ENCODE measurements around the gene GNAI3.

Gene GNAI3

GRCh38 chr1:109538827-109539555 lies 9.4 kb upstream of the GNAI3 start:
- H3K9me3 ChIP-seq (ENCODE audit: insufficient read depth, low read length, severe bottlenecking): no peaks in the 10 kb centered on the region
- H4K20me1 ChIP-seq (ENCODE audit: insufficient read depth, low read length): no peaks in the 10 kb centered on the region
- no peaks in the 10 kb centered on the region for H3K4me1 ChIP-seq (ENCODE audit: insufficient read depth, low read length)
- DNase-seq (no peak), ATAC-seq (ENCODE audit: insufficient read depth, low read depth) (no peak)
- no peak overlapping the region for H3K4me2 ChIP-seq (ENCODE audit: insufficient read depth, low read length)
- H3K27me3 ChIP-seq (ENCODE audit: insufficient read depth, low read length, poor library complexity): peaks cover 2% of the 10 kb centered on the region
- no peak overlapping the region for H2AFZ ChIP-seq (ENCODE audit: low read depth, low read length)
- H3K4me3 ChIP-seq (ENCODE audit: low read depth in 1 of 2, low read length in 2 of 2): no peak overlapping the region
- H3K36me3 ChIP-seq (ENCODE audit: insufficient read depth, low read length): no peaks in the 10 kb centered on the region
- no peak overlapping the region for H3K9ac ChIP-seq (ENCODE audit: low read depth, low read length)
- no peak overlapping the region for H3K27ac ChIP-seq (ENCODE audit: low read length)
- H3K79me2 ChIP-seq (ENCODE audit: insufficient read depth, low read length): no peaks in the 10 kb centered on the region
- no peak for TF ChIP-seq EZH2 (IDR thresholded peaks at IDR 0.05; ENCODE audit: borderline replicate concordance, low read depth, low read length, severe bottlenecking)
- no peak for TF ChIP-seq CTCF (IDR thresholded peaks at IDR 0.05; ENCODE audit: borderline replicate concordance, extremely low read depth, low read length, poor library complexity, severe bottlenecking)

- TF ChIP-seq CTCF (IDR thresholded peaks at IDR 0.05; ENCODE audit: borderline replicate concordance, extremely low read depth, low read length, poor library complexity, severe bottlenecking) (no peak), EZH2 (IDR thresholded peaks at IDR 0.05; ENCODE audit: borderline replicate concordance, low read depth, low read length, severe bottlenecking) (no peak)
- no peak within 1 kb of the TSS for H3K4me2 ChIP-seq (ENCODE audit: insufficient read depth, low read length)
- no peak within 1 kb of the TSS for H3K4me3 ChIP-seq (ENCODE audit: low read depth in 1 of 2, low read length in 2 of 2)
- H3K79me2 ChIP-seq (ENCODE audit: insufficient read depth, low read length): no peaks in the 10 kb centered on the region
- ATAC-seq (ENCODE audit: insufficient read depth, low read depth) (no peak), DNase-seq (no peak)
- peaks cover 2% of the 10 kb centered on the region for H3K27me3 ChIP-seq (ENCODE audit: insufficient read depth, low read length, poor library complexity)
- H4K20me1 ChIP-seq (ENCODE audit: insufficient read depth, low read length): no peaks in the 10 kb centered on the region
- no peaks in the 10 kb centered on the region for H3K36me3 ChIP-seq (ENCODE audit: insufficient read depth, low read length)
- H3K9me3 ChIP-seq (ENCODE audit: insufficient read depth, low read length, severe bottlenecking): no peaks in the 10 kb centered on the region
- H3K9ac ChIP-seq (ENCODE audit: low read depth, low read length): no peak within 1 kb of the TSS
- H3K4me1 ChIP-seq (ENCODE audit: insufficient read depth, low read length): no peaks in the 10 kb centered on the region
- H2AFZ ChIP-seq (ENCODE audit: low read depth, low read length): no peak within 1 kb of the TSS
- no peak within 1 kb of the TSS for H3K27ac ChIP-seq (ENCODE audit: low read length)
These were observed 8.7 kb upstream of the GNAI3 start, which contains the start of gene GPR61 for GRCh38 chr1:109539676-109540075. Gene GPR61 (plus strand): TSS chr1:109539872. CDS start chr1:109543023, 3,151 bp downstream.

- Histone ChIP-seq H2AFZ (ENCODE audit: low read depth, low read length) (no peak overlapping the region), H3K4me2 (ENCODE audit: insufficient read depth, low read length) (no peak overlapping the region), H3K4me1 (ENCODE audit: insufficient read depth, low read length) (peaks cover 9% of the 10 kb centered on the region), H3K4me3 (ENCODE audit: low read depth in 1 of 2, low read length in 2 of 2) (no peak overlapping the region), H3K79me2 (ENCODE audit: insufficient read depth, low read length) (no peaks in the 10 kb centered on the region), H3K9ac (ENCODE audit: low read depth, low read length) (no peak overlapping the region), H3K36me3 (ENCODE audit: insufficient read depth, low read length) (no peaks in the 10 kb centered on the region), H4K20me1 (ENCODE audit: insufficient read depth, low read length) (no peaks in the 10 kb centered on the region), H3K27ac (ENCODE audit: low read length) (no peak overlapping the region), H3K27me3 (ENCODE audit: insufficient read depth, low read length, poor library complexity) (peaks cover 2% of the 10 kb centered on the region), H3K9me3 (ENCODE audit: insufficient read depth, low read length, severe bottlenecking) (no peaks in the 10 kb centered on the region)
- TF ChIP-seq EZH2 (IDR thresholded peaks at IDR 0.05; ENCODE audit: borderline replicate concordance, low read depth, low read length, severe bottlenecking) (no peak), CTCF (IDR thresholded peaks at IDR 0.05; ENCODE audit: borderline replicate concordance, extremely low read depth, low read length, poor library complexity, severe bottlenecking) (no peak)
- DNase-seq (no peak), ATAC-seq (ENCODE audit: insufficient read depth, low read depth) (no peak)
These were observed 7.3 kb upstream of the GNAI3 start for GRCh38 chr1:109541102-109541501.

Measured in DND-41 (cell line).